NCI-H2171 treated with DMSO at 0.1 percent for 48 hours (cell line): ENCODE results near the gene CCDC102B.

Experiments used
- DNase-seq: peaks from one replicate; lab custom pipeline; 2025; lab: John Stamatoyannopoulos, UW

Gene CCDC102B

DNA sequence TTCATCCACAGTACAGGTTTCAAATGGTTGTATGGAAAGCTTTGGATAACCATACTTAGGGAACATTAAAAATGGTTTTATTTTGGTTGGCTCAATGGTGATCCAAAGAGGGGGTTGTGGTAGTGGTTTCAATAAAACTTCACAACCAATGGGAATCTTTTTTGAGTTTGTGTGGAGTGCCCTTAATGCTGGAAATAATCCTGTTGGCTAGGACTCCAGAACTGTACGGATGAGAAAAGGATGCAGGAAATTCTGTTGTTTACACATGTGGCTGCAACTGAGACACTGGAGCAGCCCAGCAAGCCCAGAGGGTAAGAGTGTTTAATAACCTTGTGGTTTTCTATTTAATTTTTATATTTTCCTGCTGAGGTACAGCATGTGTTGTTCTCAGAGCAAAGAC lies at the start of gene CCDC102B:
CCDC102B (plus strand) TSS at position 210 of the 400 bp plus-strand sequence. CDS start 38,684 bp downstream, outside the sequence.
- no peak for DNase-seq

DNA sequence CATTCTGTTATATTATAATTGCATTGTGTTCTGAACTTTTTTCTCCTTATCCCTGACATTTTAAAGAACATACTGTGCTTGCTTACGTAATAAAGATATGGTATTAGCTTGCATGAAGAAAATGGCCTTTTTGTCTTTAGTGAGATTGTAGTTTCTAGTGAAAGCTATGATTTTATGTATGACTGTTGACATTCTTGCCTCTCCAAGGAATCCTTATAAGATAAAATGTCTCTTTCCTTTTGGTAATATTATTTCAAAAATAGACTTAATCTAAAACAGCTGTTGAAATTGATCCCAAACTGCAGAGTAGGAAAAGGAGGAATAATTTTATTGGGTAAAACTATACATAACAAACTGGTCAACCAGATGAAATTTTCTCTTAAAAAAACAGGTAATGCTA lies 40.8 kb upstream of the CCDC102B start:
- no peak for DNase-seq

DNA sequence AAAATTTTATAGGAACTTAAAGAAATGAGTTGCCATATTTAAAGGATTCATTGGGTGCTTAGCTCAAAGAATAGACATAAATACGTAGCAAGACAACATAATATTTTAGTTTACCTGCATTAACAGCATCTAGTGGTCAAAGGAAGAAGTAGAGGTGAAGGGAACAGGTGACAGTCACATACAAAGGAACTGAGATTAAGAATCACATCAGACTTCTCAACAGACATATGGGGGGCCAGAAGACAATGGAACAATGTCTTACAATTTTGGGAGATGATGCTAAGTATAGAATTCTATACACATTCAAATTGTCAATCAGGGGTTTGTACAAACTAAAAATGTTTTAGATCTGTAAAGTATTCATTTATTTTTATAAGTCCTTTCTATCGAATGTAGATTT lies 38.6 kb upstream of the CCDC102B start:
- DNase-seq, result no peak

DNA sequence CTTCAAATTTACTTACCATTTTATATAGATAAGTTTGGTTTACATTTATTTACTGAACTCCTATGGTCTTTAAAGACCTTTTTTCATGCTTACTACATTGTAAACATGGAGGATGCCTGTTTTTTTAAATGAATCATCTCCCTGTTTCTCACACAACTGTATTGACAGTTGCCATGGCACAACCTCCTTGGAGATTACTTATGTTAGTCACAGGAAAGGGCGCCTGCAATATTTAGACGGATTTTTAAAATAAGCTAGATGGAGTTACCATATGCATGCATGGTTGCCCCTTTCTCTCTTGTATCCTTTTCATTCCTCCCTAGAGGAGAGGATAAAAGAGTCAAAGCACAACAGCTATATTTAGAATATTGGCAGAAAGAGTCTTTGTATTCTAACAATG lies 34.8 kb upstream of the CCDC102B start:
- no peak for DNase-seq

DNA sequence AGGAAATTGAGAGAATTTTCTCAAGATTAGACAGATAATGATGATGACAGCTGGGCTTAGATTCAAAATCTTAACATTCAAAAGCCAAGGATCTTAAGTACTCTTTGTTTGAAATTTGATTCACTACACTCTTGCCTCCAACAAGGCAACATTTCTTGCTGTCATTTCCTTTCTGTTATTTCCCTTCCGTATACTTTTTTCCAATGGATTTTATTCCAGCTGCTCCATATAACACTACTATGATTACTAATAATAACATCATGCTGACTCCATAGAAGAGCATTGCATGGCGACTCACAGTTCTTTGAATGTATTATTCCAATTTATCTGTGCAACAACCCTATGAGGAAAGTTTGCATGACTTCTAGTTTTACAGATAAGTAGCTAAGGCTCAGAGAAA lies 33.9 kb upstream of the CCDC102B start:
- no peak for DNase-seq

DNA sequence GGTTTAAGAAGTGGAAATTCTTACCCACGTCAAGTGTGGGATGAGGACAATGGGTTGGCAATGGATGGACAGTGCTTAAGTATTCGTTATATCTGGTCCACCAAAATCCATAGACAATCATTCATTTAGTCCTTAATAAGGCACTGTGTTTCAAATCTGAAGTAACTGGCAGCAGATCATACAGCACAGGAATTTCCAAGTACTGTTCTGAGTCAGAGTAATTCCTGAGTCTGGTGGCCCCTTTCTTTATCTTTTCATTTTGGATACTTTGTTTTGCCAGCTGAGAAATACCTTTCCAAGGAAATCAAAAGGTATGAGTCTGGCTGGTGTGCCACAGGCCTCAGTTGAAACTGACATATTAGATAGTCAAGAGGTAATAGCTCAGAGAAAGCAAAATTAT lies 31.4 kb upstream of the CCDC102B start:
- no peak for DNase-seq

DNA sequence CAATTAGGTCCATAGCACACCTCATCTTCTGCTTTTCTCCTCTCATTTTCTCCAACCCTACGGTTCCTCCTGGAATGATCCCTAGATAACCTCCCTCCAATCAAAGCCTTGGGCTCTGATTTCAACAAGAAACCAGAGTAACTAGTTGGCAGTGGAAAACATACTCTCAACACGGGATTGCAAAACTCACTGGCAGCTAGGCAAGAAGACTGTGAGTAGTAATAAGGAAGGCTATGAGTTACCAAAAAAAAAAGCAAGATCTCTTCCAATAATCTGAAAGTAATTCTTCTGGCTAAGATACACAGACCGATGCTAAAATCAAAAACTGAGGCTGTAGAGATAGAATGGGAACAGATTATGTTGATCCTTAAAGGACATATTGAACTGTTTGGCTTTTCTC lies 28.4 kb upstream of the CCDC102B start:
- DNase-seq, result no peak

DNA sequence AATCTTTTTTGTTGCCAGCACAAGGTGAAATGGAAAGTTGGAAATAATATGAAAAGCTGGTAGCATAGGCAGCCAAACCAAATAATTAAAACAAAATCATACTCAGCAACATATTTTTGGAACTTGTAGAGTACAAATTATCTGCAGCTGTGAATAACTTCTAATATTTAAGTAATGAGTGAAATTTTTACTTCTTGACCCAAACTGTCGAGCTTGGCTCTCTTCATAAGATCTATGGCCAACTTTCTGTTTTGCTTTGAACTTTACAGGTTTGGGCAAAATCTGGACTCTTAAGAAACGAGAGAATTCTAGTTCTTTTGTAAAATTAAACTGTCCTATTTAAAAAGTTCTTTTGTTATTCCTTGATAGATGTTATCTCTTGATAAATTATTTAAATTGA lies 25.6 kb upstream of the CCDC102B start:
- no peak for DNase-seq

DNA sequence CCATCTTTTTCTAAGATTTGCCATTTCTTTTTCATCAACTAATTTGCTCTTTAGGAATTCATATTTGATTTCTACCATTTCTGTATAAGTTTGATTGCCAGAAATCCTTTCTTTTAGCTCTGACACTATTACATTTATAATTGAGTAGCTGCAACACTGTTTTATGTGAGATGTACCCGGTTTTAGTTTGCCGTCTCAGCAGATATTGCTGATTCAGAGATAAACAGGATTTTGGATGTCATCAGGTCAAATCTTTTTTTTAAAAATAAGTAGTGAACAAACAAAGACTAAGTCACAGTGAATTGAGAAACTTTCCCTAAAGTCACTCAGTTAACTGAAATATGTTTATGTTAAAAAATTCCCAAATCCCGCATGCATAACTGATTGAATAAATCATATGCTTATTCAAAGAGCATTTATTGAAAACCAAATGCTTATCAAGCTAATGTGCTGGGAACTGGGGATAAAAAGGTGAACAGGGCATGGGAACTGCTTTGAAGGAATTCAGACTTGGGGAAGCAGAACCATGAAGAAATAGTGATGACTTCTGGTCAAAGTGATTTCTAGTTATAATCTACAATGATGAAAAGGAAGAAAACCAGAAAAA lies 19.5 kb upstream of the CCDC102B start:
- no peak for DNase-seq

DNA sequence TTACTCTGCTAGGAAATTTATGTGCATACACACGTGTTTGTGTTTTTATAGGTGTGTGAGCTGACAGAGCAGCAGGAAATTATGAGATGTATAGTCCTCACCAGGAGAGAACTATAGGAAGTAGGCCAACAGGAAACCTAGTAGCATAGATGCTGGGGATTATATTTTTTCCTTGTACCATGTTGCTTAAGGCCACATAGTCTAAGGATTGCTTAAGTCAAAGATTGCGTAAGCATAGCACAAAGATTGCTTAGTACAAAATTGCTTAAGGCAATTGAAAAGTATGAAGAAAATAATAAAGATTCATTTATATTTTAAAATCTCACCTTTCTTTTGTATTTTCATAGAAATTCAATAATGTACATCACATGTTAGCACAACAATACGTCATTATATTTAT lies 18.7 kb upstream of the CCDC102B start:
- DNase-seq, result no peak

DNA sequence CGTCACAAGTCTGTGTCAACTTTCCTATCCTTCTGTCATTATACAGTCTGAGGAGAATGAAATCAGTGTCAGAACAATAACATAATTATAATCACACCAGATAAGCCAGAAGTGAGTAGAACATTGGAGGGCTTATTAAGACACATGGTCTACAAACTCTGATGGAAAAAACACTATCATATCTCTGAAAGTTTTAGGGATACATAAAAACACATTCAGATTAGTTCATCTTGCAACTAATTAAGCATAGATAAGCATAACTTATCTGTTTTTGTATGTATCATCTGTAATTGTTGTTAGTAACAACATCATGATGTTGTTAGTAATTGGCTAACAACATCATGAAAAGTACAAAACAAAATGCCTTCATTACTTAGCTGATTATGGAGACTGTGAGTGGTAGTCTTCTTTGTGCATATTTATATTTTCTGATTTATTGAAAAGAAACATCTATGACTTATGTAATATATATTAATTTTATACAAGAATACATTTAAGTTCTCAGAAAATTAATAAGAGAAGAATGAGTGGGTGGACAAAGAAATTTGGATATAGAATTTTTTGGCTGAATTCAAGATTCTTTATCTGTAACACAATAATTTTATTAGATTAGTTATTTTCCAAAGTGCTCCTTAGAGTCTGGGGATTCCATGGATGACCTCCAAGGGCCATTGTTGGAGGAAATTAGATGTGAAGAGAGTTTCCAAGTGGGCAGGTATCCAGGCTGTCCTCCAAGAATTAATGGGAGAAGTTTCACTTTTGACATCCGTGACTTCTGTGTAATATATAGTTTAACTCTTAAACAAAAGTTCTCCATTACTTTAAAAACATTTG lies 16.9 kb upstream of the CCDC102B start:
- no peak for DNase-seq

DNA sequence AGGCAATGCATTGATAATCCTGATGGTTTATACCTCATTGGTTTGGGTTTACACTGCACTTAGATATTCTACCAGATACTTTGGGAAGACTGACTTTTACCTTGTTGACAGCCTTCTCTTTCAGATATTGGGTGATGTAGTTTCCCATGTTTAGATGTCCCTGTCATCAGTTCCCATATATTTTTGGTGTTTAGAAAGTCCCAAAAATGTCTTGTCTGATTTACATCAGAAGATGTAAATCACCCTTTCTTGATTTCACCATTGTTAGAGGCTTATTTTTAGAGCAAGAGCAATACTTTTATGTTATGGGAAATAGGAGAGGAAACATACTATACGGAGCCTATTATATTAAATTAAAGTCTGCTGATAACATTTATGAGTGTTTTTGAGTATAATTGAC lies 14.4 kb upstream of the CCDC102B start:
- no peak for DNase-seq

DNA sequence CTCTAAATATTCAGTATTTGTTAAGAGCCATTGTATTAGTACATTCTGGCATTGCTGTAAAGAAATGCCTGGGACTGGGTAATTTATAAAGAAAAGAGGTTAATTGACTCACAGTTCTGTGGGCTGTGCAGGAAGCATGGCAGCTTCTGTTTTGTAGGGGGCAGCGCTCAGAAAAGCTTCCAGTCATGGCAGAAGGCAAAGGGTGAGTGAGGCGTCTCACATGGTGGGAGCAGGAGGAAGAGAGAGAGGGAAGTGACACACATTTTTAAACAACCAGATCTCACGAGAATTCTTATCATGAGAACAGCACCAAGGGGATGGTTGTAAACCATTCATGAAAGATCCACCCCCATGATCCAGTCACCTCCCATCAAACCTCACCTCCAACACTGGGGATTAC lies 13.8 kb upstream of the CCDC102B start:
- no peak for DNase-seq

DNA sequence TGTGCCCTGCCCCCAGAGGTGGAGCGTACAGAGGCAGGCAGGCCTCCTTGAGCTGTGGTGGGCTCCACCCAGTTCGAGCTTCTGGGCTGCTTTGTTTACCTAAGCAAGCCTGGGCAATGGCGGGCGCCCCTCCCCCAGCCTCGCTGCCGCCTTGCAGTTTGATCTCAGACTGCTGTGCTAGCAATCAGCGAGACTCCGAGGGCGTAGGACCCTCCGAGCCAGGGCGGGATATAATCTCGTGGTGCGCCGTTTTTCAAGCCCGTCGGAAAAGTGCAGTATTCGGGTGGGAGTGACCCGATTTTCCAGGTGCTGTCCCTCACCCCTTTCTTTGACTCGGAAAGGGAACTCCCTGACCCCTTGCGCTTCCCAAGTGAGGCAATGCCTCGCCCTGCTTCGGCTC lies 7.6 kb upstream of the CCDC102B start:
- peak; percentile 10 for DNase-seq

DNA sequence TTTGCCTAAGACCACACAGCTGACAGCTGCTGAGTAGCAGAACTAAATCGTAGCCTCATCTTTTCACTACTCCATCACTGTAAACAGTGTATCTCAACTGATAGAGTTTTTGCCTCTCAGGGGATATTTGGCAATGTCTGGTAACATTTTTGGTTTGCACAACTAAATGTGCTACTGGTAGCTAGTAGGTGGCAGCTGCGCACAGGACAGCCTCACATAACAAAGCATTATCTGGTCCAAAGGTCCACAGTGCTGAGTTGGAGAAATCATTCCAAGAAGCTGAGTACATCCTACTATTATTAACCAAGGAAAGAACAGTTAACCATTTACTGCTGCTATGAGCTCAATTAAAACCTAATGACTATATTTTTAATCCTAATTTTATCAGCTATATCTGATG lies 6.1 kb upstream of the CCDC102B start:
- no peak for DNase-seq

DNA sequence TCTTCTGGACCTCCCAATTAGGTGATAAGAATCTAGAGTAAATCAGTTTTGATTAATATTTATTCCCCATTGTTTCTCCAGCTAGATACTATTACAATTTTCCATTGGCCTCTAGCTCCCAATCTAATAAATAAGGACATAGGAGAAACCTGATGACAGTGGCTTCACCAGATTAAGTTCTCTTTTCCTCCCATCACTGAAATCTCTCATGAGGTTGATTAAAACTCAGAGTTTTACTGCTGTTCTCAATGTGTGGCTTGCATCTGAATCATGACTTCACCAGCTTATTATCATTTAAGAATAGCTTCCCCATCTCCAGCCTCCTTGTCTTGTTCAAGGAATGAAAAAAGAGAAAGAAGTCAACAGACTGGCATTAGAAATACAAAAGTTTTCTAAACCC lies 3.9 kb upstream of the CCDC102B start:
- no peak for DNase-seq

DNA sequence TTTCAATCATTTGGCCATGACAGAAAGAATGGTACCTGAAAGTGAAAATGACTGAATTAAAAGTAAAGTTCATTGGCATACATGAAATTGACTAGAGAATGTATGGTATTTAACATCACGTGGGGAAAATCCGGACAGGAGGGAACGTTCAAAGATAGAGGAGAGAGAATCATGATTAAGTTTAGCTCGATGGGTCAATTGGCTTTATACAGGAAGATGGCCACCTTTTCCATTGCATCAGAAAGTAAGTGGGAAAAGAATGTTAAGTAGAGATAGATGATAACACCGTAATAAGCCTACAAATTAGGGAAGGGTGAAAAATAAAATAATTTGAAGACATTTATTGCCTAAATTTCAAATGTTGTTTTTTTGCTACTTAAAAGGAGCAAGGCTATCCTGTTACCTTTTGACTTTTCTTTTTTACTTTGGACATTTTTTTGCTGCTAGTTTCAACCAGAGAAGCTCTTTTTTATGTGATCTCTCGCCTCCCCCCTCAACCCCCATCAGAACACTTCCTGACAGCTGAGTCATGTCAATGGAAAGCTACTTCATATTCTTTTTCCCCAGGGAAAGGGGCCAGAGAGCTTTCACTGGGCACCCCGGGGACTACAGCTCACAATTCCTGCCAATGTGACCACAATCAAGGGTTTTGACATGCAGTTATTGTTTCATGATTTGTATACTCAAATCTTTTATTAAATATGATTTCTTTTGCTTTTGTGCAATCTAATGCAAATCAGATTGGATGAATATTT lies 767 bp upstream of the CCDC102B start:
- no peak for DNase-seq

DNA sequence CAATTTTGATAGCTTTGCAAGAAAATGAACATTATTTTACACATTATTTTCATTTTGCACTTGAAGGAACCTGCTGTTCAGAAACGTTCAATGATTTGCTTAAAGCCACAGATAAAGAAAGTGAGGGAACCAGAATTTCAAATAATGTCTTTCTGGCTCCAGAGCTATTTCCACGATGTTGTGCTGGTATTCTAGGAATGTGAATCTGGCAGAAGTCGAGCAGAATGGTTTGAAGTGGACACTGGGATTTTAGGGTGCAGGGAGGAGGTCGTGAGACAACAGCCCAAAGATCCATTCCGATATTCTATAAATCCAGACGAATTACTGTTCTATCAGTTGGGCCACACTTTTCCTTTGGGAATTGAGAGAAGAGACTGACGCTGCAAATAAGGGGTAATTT lies 2.2 kb downstream of the CCDC102B start:
- no peak for DNase-seq

DNA sequence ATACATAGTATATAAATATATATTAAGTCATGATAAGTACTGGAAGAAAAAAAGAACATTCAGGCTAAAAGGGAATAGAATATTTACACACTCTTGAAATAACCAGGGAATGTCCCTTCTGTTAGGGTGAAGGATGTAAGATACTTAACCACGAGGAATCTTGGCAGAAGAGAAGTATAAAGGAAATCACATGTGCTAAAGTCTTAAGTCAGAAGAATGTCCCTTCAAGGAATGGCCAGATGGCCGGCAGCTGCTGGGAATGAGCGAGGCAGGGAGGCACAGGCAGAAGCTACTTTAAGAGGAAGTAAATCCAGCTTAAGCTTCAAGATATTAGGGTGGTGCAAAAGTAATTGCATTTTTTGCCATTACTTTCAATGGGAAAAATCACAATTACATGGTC lies 5.5 kb downstream of the CCDC102B start:
- DNase-seq, result no peak

DNA sequence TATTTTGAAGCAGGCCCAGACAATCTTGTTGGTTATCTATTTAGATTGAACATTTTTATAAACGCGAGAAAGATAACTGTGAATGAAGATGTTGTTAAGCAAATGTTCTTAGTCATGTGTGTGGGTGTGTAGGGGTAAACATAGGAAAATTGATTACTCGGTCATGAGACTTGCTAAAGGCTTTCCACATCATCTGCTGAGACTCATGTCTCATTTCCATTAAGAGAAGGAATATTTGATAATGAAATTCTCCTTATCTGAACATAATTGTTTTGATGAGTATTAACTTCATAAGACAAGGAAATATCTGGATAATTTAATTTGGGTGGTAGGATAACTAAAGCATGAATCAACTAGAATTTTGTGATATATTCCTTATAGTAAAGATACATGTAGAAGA lies 19.7 kb downstream of the CCDC102B start:
- DNase-seq, result no peak

DNA sequence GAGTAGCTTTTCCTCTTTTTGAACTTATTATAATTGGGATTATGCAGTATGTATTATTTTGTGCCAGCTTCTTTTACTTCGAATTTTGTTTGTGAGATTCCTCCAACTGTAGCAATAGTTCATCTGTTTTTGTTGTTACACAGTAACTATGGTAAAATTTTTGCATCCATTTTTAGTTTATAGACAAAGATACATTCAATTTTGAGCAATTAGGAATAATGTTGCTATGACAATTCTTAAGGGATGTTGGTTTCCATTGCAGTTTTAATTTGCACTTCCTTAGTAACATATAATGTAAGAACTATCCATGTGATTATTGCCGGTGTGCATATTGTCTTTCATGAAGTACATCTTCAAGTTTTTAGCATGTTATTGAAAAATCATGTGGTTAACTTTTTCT lies 20.7 kb downstream of the CCDC102B start:
- no peak for DNase-seq

DNA sequence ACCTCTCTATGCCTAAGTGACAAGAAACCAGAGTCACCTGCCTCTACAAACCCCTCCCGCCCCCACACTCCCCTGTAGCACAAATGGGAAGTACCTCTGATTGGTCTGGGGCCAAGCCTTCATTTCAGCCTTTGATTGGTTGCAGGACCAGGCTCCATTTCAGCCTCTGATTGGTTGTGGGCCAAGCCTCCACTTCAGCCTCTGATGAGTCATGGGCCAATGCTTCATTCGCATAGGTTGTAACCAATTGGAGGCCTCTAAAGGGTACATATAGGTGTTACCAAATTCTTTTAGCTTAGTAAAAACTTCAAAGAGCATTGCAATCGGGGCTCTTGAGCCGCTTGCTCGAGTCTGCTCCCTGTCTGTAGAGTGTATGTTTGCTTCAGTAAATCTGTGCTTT lies 25.0 kb downstream of the CCDC102B start:
- DNase-seq, result no peak

DNA sequence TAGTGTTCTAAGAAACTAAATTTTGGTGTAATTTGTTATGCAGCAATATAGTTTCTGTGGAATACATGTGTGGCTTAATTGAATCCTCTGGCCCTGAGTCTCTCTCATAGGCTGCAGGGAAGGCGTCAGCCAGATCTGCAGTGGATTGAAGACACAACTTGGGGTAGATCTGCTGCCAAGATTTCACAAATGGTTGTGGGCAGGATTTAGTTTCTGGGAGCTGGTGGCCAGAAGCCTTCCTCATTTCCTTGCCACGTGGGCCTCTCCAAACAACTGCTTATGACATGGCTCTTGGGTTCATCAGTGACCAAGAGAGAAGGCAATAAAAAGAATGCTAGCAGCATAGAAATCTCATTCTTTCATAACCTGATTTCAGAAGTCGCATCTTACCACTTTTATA lies 28.2 kb downstream of the CCDC102B start:
- no peak for DNase-seq
